Raji (cell line): ENCODE results near the gene MRGPRX2.

Experiments used
- POLR2A ChIP-seq: IDR thresholded peaks from 2 replicates; pipeline ENCODE4 v1.6.1; 2011; ENCODE audit warnings: low read depth, low read length, control low read depth; ENCODE audit not compliant: insufficient read depth

MRGPRX2 gene

DNA sequence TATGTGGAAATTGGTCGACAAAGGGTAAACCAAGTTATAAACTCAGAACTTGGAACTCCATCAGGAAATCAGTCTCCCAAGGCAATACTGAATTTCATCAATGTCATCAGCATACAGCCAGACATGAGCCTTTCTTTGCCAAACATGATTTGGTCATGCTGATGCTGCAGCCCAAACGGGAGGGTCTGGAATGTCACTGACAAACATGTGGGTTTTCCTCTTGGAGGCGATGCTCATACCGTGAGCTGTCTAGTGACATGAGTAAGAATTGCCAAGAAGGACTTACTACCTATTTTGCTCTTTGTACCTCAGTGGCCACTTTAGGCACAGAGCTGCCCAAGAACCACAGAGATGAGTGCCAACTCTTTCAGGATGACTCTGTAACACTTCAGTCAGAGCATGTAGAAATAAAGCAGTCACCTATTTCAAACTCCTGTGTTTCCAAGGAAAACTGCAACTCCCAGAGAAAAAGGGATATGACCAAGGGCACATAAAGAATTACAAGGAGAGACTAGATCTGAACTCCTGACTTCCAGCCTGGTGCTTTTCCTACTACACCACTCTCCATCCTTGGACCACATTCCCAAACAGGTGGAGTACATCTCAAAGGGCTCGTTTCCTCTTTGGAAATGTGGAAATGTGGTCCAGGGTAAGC lies 24.3 kb upstream of the MRGPRX2 start:
- TF ChIP-seq POLR2A: no peak

DNA sequence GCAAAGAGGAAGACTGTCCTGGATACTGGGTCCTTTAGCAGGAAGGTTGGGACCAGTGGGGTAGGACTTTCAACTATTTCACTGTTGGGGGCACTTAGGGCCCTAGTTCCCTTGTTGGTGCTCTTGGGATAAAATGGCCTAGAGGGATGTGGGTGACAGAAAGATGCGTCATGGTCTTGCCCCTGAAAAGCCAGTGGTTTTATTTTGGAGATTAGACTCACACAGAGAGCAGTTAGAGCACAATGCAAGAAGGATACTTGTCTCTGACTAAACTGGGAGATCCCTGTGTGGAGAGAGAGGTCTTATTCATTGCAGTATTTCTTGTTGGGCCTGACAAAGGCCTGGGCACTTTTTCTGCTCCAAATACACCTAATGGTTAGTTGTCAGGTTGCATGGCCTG lies 22.6 kb upstream of the MRGPRX2 start:
- no peak for TF ChIP-seq POLR2A

DNA sequence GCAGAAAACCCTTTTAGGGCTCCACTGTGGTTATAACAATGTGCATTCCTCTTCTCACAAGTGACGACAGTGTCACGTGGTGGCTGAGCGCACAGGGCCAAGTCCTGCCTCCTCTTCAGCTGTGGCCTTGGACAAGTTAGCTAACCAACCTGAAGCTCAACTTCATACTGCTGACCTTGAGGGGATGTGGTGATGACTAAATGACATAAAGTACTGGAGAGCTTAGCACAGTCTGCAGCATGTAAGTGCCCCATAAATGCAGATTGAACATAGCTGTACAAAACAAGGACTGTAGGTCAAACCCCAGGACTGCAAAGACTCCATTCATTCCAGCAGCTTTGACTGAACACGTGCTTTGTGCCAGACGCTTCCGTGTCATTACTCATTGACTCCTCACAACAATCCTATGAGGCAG lies 20.1 kb upstream of the MRGPRX2 start:
- no peak for TF ChIP-seq POLR2A

DNA sequence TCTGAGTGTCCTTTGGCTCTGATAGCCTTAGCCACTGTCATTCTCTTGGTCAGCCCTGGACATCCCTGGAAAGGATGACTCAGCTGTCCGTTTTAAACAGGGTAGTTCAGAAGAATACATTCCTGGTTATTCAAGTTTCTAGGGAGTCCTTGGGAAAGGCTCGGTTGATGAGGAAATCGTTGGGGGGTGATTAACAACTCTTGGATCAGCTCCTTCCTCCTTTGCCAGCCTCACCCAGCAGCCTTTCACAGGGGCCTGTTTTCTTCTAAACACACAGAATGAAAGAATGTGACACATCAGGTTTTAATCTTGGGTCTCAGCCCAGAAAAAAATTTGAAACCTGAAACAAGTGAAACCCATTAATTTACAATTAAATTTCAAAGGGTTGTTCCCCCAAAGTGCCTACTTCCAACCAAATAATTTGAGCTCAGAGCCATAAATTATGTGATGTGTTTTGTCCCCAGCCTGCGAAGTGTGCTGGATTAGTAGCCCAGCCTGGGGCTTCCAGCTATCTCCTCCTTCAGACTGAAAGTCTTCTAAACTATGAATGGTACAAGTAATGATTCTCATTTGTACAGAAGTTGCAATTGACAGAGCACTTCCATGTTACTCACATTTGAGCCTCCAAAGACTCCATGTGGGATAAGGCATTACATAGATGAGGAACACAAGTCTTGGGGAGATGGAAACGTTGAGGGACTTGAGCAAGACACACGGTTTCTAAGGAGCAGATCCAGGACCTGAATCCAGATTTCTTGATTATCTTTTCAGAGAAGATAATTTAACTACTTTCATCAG lies 19.3 kb upstream of the MRGPRX2 start:
- TF ChIP-seq POLR2A: no peak

DNA sequence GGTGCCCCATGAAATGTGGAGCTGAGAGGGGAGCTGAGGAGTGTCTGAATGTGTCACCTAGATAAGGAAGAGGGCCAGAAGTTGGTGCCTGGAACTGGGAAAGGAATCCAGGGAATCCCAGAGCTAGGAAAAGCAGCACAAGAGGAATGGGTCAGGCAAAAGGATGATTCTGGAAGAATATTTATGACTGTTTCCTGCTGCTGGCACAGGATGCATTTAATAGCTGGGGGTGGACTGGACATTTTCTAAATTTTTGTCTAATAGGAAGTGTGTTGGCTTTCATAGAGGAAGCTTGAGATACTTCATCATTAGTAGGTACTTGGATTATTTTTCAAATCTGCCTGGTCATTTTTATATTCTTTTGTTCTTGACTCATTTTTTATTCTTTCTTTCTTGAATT lies 17.4 kb upstream of the MRGPRX2 start:
- TF ChIP-seq POLR2A: no peak

DNA sequence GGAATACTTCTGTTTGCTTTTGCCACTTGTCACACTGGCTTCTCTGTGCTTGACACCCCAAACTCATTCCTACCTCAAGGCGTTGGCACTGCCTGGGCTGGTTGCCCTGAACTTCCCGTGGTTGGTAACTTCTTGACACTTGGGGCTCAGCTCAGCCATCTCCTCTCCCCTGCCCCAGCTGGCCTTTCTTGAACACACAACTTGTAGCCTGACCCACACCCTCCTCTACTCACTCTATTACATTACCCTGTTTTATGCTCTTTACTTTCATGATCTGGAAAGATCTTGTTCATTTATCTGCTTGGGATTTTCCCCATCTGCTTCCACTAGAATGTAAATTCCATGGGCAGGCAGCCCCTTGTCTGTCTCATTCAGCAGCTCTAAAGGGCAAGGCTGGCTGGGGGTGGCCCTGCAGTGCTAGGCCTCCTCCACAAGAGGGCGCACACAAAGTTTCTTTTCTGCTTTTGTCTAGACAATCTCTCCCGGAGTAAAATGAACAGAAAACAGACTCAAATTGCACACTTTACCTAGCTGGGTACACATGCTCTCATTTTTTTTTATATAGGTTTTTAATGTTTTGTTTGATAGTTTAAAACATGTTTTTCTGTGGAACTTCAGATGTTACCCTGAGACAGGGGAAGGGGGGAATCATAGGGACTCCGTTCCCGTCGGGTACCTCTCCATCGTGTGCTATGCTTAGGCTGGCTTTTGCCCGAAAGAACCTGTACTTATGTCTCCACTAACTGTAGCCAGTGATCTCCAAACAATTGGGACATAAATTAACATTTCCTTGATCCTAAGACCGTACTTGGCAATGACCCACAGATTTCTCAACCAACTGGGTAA lies 16.4 kb upstream of the MRGPRX2 start:
- TF ChIP-seq POLR2A: no peak

DNA sequence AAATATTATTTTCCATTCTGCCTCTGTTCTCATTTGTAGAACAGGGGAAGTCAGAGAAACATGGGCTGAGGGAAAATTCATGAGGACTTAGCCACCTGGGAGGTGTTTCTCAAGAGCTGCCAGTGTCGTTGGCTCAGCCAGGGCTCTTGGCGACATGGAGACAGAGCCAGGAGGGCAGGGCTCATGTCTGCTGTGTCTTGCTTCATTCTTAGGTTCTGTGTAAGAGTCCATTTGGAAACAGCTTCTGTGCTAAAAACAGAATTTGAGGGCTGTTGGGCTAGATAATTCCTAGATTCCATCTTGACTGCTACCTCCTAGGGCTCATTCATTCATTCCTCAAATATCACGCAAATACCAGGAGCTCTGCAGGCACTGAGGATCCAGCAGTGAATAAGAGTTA lies 15.1 kb upstream of the MRGPRX2 start:
- TF ChIP-seq POLR2A: no peak

DNA sequence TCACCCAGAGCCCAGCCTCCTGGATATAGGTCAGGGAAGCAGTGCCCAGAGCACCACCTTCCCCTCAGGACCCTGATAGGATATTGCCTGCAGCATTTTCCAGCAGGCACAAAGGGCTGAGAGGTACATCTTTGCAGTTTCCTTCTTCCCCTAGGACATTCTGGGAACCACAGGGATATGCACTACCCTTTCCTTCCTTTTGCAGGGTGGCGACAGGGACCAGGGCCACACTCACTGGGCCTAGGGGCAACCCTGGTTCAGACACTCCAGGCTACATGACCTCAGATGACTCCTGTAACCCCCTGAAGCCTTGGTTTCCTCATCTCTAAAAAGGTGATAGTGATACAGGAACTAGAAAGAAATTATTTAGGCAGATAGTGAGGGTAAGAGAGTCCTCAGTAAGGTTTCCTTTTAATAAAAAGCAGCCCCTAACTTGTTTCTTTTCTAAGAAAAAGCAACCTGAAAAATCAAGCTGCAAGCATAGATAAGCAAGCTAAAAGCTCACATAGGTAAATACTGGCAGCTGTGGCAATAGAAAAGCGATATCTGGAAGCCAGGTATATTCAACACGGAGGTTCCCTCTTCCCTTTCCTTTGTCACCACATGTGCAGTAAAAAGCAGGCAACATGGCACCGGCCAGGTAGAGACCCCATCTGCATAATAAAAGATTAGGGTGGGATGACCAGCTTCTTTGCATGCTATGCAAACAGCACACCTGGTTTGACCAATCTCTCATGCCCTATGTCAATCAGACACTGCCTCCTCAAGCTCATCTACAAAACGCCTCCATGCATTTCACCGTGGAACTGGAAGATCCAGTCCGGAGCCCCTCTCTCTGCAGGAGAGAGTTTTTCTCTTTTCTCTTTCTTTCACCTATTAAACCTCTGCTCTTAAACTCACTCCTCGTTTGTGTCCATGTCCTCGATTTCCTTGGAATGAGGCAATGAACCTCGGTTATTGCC lies 13.2 kb upstream of the MRGPRX2 start:
- no peak for TF ChIP-seq POLR2A

DNA sequence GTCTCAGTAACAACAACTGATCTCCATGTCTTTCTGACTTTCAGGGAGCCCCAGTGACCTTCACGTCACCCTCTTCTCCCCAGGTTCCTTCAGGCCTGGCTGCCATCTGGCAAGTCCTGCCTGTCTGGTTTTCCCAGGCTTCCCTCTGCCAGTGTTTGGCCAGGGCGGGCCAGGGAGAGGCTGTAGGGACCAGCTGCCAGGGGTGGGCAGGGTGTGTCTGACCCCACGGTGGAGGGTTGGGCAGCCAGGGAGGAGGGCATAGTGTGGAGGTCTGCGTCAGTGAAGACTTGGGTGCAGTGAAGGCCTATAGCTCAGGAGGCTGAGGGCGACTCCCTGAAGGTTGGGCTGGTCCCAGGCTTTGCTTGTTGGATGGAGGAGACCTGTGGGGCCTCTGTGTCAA lies 11.9 kb upstream of the MRGPRX2 start:
- TF ChIP-seq POLR2A: no peak

DNA sequence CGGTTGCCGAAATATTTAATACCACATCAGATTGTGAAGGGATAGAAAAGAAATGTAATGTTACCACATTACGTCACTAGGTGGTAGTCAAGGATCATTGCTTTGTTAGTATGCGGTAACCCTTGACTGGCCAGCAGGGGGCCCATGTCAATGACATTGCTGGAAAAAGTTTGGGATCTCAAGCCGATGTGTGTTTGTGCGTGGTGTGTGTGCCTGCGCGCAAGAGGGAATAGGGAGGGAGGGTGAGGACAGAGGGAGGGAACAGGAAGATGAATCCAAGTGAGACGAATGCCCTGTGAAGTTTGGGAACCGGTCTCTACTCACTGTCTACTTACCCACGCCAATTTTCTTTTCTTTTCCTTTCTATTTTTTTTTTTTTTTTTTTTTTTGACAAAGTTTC lies 10.7 kb upstream of the MRGPRX2 start:
- TF ChIP-seq POLR2A: no peak

DNA sequence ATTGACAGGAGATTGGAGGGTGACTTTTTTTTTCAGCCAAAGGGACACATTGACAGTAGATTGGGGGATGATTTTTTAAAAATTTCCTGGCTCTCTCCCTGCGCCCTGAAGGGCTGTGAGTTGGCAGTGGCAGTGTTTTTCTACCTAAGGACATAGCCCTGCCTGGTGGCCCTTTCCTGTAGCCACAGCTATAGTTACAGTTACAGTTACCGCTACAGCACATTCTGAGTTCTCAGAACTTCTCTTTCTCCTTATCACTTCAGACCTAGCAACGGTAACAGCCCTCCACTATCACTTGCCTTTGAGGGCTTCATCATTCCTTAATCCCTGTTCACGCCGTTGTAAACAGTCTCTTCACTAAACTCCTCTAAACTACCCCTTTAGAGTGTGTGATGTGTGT lies 684 bp downstream of the MRGPRX2 start:
- no peak for TF ChIP-seq POLR2A

DNA sequence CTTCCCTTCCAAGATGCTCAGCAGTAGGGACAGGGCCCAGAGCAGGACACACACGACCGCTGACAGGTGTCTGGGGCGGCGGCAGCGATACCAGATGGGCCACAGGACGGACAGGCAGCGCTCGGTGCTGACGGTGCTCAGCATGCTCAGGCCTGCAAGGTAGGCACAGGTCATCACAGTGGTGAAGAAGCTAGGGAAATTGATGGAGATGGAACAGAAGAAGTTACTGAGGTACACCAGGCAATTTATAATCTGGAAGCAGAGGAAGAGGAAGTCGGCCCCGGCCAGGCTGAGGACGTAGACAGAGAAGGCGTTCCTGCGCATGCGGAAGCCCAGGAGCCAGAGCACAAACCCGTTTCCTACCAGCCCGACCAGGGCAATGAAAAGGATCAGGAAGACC lies 4.6 kb downstream of the MRGPRX2 start:
- TF ChIP-seq POLR2A: no peak

DNA sequence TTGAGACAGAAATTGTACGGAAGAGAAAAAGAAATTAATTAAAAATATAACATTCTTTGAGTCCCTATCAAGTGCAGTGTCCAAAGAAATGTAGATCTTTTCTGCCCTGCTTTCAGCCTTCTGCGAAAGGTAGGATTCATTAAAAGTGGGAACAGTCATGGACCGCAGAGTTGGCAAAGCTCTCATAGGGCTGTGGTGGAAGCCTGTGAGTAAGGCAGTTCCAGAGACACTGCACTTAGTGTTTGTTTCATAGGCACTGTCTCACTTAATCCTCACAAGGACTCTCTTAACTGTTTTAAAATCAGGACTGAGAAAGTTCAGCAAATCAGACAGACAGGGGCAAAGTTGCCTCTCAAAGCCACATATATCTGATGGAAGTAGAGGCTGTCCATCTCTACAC lies 5.5 kb downstream of the MRGPRX2 start:
- no peak for TF ChIP-seq POLR2A

DNA sequence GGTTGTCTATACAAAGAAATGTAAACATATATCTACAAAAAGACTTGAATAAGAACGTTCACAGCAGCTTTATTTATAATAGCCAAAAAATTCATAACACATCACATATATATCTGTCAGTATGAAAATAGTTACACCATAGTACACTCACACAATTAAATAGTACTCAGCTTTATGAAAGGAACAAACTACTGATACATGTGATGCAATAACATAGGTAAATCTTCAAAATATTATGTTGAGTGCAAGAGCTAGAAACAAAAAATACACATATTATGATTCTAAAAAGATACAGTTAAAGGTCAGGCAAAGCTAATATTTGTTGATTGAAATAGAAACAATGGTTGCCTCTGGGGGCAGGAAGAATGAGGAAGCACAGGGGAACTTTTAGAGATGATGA lies 6.6 kb downstream of the MRGPRX2 start:
- TF ChIP-seq POLR2A: no peak

DNA sequence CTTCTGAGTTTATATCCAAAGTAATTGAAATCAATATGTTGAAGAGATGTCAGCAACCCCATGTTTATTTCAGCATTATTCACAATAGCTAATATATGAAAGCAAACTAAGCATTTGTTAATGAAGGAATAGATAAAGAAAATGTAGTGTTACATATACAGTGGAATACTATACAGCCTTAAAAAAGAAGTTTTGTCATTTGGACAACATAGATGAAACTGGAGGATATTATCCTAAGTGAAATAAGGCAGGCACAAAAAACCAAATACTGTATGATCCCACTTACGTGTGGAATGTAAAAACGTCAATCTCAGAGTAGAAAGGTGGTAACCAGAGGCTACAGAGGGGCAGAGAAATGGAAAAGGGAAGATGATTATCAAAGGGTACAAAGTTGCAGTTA lies 10.2 kb downstream of the MRGPRX2 start:
- no peak for TF ChIP-seq POLR2A
